ENCODE data around the gene PLAGL2. TPM values are rescaled to one million over a fixed set of nuclear protein-coding genes. Genes with fewer than 3 reads are reported as not detected.

The PLAGL2 gene, protein sequence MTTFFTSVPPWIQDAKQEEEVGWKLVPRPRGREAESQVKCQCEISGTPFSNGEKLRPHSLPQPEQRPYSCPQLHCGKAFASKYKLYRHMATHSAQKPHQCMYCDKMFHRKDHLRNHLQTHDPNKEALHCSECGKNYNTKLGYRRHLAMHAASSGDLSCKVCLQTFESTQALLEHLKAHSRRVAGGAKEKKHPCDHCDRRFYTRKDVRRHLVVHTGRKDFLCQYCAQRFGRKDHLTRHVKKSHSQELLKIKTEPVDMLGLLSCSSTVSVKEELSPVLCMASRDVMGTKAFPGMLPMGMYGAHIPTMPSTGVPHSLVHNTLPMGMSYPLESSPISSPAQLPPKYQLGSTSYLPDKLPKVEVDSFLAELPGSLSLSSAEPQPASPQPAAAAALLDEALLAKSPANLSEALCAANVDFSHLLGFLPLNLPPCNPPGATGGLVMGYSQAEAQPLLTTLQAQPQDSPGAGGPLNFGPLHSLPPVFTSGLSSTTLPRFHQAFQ
- total RNA-seq (2022; extraction: Qiagen RNA extraction): 16.9 to 18.6 TPM (median 18.0 TPM) in 5 replicates

DNA sequence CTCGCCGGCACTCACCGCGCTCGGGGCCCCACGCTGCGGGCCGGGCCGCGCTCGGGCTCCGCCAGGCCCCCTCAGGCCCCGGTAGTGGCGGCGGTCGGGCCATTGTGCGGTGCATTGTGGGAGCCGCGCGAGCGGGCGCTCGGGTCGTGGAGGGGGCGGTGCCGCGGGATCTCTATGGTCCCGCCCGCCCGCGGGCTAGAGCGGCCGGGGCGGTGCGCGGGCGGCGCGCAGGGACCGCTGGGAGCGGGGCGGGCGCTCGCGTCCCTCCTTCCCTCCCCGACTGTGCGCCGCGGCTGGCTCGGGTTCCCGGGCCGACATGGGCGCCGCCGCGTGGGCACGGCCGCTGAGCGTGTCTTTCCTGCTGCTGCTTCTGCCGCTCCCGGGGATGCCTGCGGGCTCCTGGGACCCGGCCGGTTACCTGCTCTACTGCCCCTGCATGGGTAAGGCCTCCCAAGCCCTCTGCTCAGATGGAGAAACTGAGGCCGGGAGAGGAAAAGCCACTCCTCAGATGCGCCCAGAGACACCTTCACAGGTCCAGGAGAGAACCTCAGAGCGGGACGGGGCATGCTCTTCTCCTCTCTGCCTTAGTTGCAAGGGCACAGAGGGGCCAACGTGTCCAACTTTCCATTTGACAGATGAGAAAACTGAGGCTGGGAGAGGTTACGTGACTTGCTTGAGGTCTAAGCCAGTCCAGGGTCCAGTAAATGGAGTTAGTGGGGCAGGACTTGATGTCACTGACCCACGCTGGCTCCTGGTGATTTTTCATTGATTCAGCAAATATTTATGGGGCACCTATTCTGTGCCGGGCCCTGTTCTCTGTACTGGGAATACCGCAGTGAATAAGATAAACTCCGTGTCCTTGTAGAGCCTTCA is at the start of gene PLAGL2, which contains the start of gene POFUT1:
TSS of gene PLAGL2 (minus strand) at position 118 of the 873 bp plus-strand sequence. CDS start 5,565 bp downstream, outside the sequence.
TSS of gene POFUT1 (plus strand) at position 255 of the 873 bp plus-strand sequence. CDS start at position 317, 62 bp downstream.

Other genes with a start within 250 kb of the PLAGL2 start
- 0.01 TPM in 3 of 5 replicates, not detected in the others for gene XKR7, start 239.6 kb downstream of the PLAGL2 start, total RNA-seq (2022; extraction: Qiagen RNA extraction)
- gene CCM2L, start 197.3 kb downstream of the PLAGL2 start, total RNA-seq (2022; extraction: Qiagen RNA extraction): 0.29 to 0.64 TPM (median 0.37 TPM) in 5 replicates
- gene HCK, start 155.5 kb downstream of the PLAGL2 start, total RNA-seq (2022; extraction: Qiagen RNA extraction): 0.05 to 0.11 TPM (median 0.06 TPM) in 5 replicates
- gene TM9SF4, start 98.0 kb downstream of the PLAGL2 start, total RNA-seq (2022; extraction: Qiagen RNA extraction): 33.6 to 38.1 TPM (median 35.6 TPM) in 5 replicates
- gene POFUT1, start 137 bp upstream of the PLAGL2 start, total RNA-seq (2022; extraction: Qiagen RNA extraction): 40.8 to 47.4 TPM (median 44.6 TPM) in 5 replicates
- gene KIF3B, start 69.9 kb upstream of the PLAGL2 start, total RNA-seq (2022; extraction: Qiagen RNA extraction): 21.2 to 26.5 TPM (median 23.7 TPM) in 5 replicates
- 29.1 to 32.6 TPM (median 30.3 TPM) in 5 replicates for gene ASXL1, start 150.6 kb upstream of the PLAGL2 start, total RNA-seq (2022; extraction: Qiagen RNA extraction)